Measurements from ENCODE around the gene CDKN2C.
"Not testable (repeated sequence)": the region's sequence is repeated elsewhere in the genome, so short reads cannot be mapped to it uniquely, and the experiment has no call there.

The CDKN2C gene

GRCh38 chr1:50969611-50970508, at the start of gene CDKN2C:
CDKN2C (plus strand) TSS chr1:50970245; CDS start chr1:50970369, 124 bp downstream.
- Histone ChIP-seq H3K9me3 (ENCODE audit: insufficient read depth, low read depth, low read length) (no peaks in the 10 kb centered on the region), H3K27ac (ENCODE audit: low read length) (no peak within 1 kb of the TSS), H3K4me3 (ENCODE audit: low read length) (peak within 1 kb of the TSS; percentile 62), H3K4me1 (ENCODE audit: insufficient read depth, low read length) (peaks cover 9% of the 10 kb centered on the region; the same call in 1 of the 2 replicates), H3K27me3 (ENCODE audit: insufficient read depth, low read length) (peaks cover 99% of the 10 kb centered on the region), H3K36me3 (ENCODE audit: insufficient read depth, low read depth, low read length) (no peaks in the 10 kb centered on the region), H3K9ac (ENCODE audit: low read depth, low read length) (no peak within 1 kb of the TSS)

GRCh38 chr1:50920409-50920808, 49.6 kb upstream of the CDKN2C start:
- Histone ChIP-seq H3K4me1 (ENCODE audit: insufficient read depth, low read length) (no peaks in the 10 kb centered on the region), H3K27me3 (ENCODE audit: insufficient read depth, low read length) (no peaks in the 10 kb centered on the region), H3K4me3 (ENCODE audit: low read length) (no peak overlapping the region), H3K9ac (ENCODE audit: low read depth, low read length) (no peak overlapping the region), H3K27ac (ENCODE audit: low read length) (no peak overlapping the region), H3K36me3 (ENCODE audit: insufficient read depth, low read depth, low read length) (no peaks in the 10 kb centered on the region), H3K9me3 (ENCODE audit: insufficient read depth, low read depth, low read length) (no peaks in the 10 kb centered on the region)

GRCh38 chr1:50921029-50921428, 49.0 kb upstream of the CDKN2C start:
- Histone ChIP-seq H3K4me1 (ENCODE audit: insufficient read depth, low read length) (no peaks in the 10 kb centered on the region), H3K4me3 (ENCODE audit: low read length) (no peak overlapping the region), H3K9ac (ENCODE audit: low read depth, low read length) (no peak overlapping the region), H3K9me3 (ENCODE audit: insufficient read depth, low read depth, low read length) (no peaks in the 10 kb centered on the region), H3K27ac (ENCODE audit: low read length) (no peak overlapping the region), H3K36me3 (ENCODE audit: insufficient read depth, low read depth, low read length) (no peaks in the 10 kb centered on the region), H3K27me3 (ENCODE audit: insufficient read depth, low read length) (no peaks in the 10 kb centered on the region)

GRCh38 chr1:50923564-50923963, 46.5 kb upstream of the CDKN2C start:
- Histone ChIP-seq H3K9ac (ENCODE audit: low read depth, low read length) (no peak overlapping the region), H3K36me3 (ENCODE audit: insufficient read depth, low read depth, low read length) (no peaks in the 10 kb centered on the region), H3K27ac (ENCODE audit: low read length) (no peak overlapping the region), H3K4me3 (ENCODE audit: low read length) (no peak overlapping the region), H3K4me1 (ENCODE audit: insufficient read depth, low read length) (no peaks in the 10 kb centered on the region), H3K27me3 (ENCODE audit: insufficient read depth, low read length) (no peaks in the 10 kb centered on the region), H3K9me3 (ENCODE audit: insufficient read depth, low read depth, low read length) (no peaks in the 10 kb centered on the region)

- H3K27me3 ChIP-seq (ENCODE audit: insufficient read depth, low read length) = no peaks in the 10 kb centered on the region
- H3K4me3 ChIP-seq (ENCODE audit: low read length) = no peak overlapping the region
- H3K9me3 ChIP-seq (ENCODE audit: insufficient read depth, low read depth, low read length) = no peaks in the 10 kb centered on the region
- no peaks in the 10 kb centered on the region for H3K36me3 ChIP-seq (ENCODE audit: insufficient read depth, low read depth, low read length)
- no peak overlapping the region for H3K27ac ChIP-seq (ENCODE audit: low read length)
- no peaks in the 10 kb centered on the region for H3K4me1 ChIP-seq (ENCODE audit: insufficient read depth, low read length)
- no peak overlapping the region for H3K9ac ChIP-seq (ENCODE audit: low read depth, low read length)
These were observed 40.6 kb upstream of the CDKN2C start for GRCh38 chr1:50929376-50929958.

GRCh38 chr1:50930193-50930592, 39.9 kb upstream of the CDKN2C start:
- no peak overlapping the region for H3K9ac ChIP-seq (ENCODE audit: low read depth, low read length)
- no peaks in the 10 kb centered on the region for H3K4me1 ChIP-seq (ENCODE audit: insufficient read depth, low read length)
- no peaks in the 10 kb centered on the region for H3K36me3 ChIP-seq (ENCODE audit: insufficient read depth, low read depth, low read length)
- H3K4me3 ChIP-seq (ENCODE audit: low read length) = no peak overlapping the region
- H3K27me3 ChIP-seq (ENCODE audit: insufficient read depth, low read length) = no peaks in the 10 kb centered on the region
- H3K27ac ChIP-seq (ENCODE audit: low read length) = no peak overlapping the region
- H3K9me3 ChIP-seq (ENCODE audit: insufficient read depth, low read depth, low read length) = no peaks in the 10 kb centered on the region

- Histone ChIP-seq H3K4me3 (ENCODE audit: low read length) (no peak overlapping the region), H3K27ac (ENCODE audit: low read length) (no peak overlapping the region), H3K9ac (ENCODE audit: low read depth, low read length) (no peak overlapping the region), H3K36me3 (ENCODE audit: insufficient read depth, low read depth, low read length) (no peaks in the 10 kb centered on the region), H3K27me3 (ENCODE audit: insufficient read depth, low read length) (no peaks in the 10 kb centered on the region), H3K9me3 (ENCODE audit: insufficient read depth, low read depth, low read length) (no peaks in the 10 kb centered on the region), H3K4me1 (ENCODE audit: insufficient read depth, low read length) (peaks cover 4% of the 10 kb centered on the region; the same call in 1 of the 2 replicates)
These were observed 38.9 kb upstream of the CDKN2C start for GRCh38 chr1:50930965-50931737.

- not testable (repeated sequence) for H3K27ac ChIP-seq (ENCODE audit: low read length); H3K4me3 ChIP-seq (ENCODE audit: low read length); H3K36me3 ChIP-seq (ENCODE audit: insufficient read depth, low read depth, low read length); H3K4me1 ChIP-seq (ENCODE audit: insufficient read depth, low read length); H3K9ac ChIP-seq (ENCODE audit: low read depth, low read length); H3K27me3 ChIP-seq (ENCODE audit: insufficient read depth, low read length); H3K9me3 ChIP-seq (ENCODE audit: insufficient read depth, low read depth, low read length)
These were observed 38.0 kb upstream of the CDKN2C start for GRCh38 chr1:50932043-50932442.

- H3K27ac ChIP-seq (ENCODE audit: low read length); H3K9me3 ChIP-seq (ENCODE audit: insufficient read depth, low read depth, low read length); H3K4me3 ChIP-seq (ENCODE audit: low read length); H3K27me3 ChIP-seq (ENCODE audit: insufficient read depth, low read length); H3K4me1 ChIP-seq (ENCODE audit: insufficient read depth, low read length); H3K36me3 ChIP-seq (ENCODE audit: insufficient read depth, low read depth, low read length); H3K9ac ChIP-seq (ENCODE audit: low read depth, low read length): not testable (repeated sequence)
These were observed 36.3 kb upstream of the CDKN2C start for GRCh38 chr1:50933770-50934169.

- H3K4me3 ChIP-seq (ENCODE audit: low read length) = no peak overlapping the region
- H3K9ac ChIP-seq (ENCODE audit: low read depth, low read length) = no peak overlapping the region
- peaks cover 4% of the 10 kb centered on the region; the same call in 1 of the 2 replicates for H3K4me1 ChIP-seq (ENCODE audit: insufficient read depth, low read length)
- H3K36me3 ChIP-seq (ENCODE audit: insufficient read depth, low read depth, low read length) = no peaks in the 10 kb centered on the region
- no peaks in the 10 kb centered on the region for H3K9me3 ChIP-seq (ENCODE audit: insufficient read depth, low read depth, low read length)
- H3K27me3 ChIP-seq (ENCODE audit: insufficient read depth, low read length) = no peaks in the 10 kb centered on the region
- H3K27ac ChIP-seq (ENCODE audit: low read length) = no peak overlapping the region
These were observed 35.2 kb upstream of the CDKN2C start for GRCh38 chr1:50934838-50935237.

- not testable (repeated sequence) for H3K4me1 ChIP-seq (ENCODE audit: insufficient read depth, low read length); H3K9ac ChIP-seq (ENCODE audit: low read depth, low read length); H3K36me3 ChIP-seq (ENCODE audit: insufficient read depth, low read depth, low read length); H3K4me3 ChIP-seq (ENCODE audit: low read length); H3K27ac ChIP-seq (ENCODE audit: low read length); H3K27me3 ChIP-seq (ENCODE audit: insufficient read depth, low read length); H3K9me3 ChIP-seq (ENCODE audit: insufficient read depth, low read depth, low read length)
These were observed 34.8 kb upstream of the CDKN2C start for GRCh38 chr1:50935276-50935675.

Measured in iPS-20b (cell line).